Skeletal muscle satellite cell (primary cell): ENCODE data around the gene C4orf36.

Source experiments
- H3K27me3 ChIP-seq: 2 replicates; pipeline ENCODE4 v1.7.0; 2013; ENCODE audit warnings: low read length; ENCODE audit not compliant: control insufficient read depth, insufficient read depth
- H3K36me3 ChIP-seq: 2 replicates; pipeline ENCODE4 v1.7.0; 2013; ENCODE audit warnings: mild to moderate bottlenecking, control low read depth, low read length; ENCODE audit not compliant: insufficient read depth
- H3K4me1 ChIP-seq: 2 replicates; pipeline ENCODE4 v1.7.0; 2013; ENCODE audit warnings: low read length; ENCODE audit not compliant: control insufficient read depth, insufficient read depth
- H3K4me2 ChIP-seq: 2 replicates; pipeline ENCODE4 v1.7.0; 2013; ENCODE audit warnings: mild to moderate bottlenecking, low read length
- H3K4me3 ChIP-seq: 2 replicates; pipeline ENCODE4 v1.7.0; 2013; ENCODE audit warnings: low read length
- H3K9ac ChIP-seq: 2 replicates; pipeline ENCODE4 v1.7.0; 2013; ENCODE audit warnings: mild to moderate bottlenecking, low read depth, low read length, moderate library complexity
- H3K9me3 ChIP-seq: replicated peaks from 2 replicates; pipeline ENCODE4 v1.7.0; 2013; ENCODE audit warnings: mild to moderate bottlenecking, control low read depth, low read length

The C4orf36 gene

DNA sequence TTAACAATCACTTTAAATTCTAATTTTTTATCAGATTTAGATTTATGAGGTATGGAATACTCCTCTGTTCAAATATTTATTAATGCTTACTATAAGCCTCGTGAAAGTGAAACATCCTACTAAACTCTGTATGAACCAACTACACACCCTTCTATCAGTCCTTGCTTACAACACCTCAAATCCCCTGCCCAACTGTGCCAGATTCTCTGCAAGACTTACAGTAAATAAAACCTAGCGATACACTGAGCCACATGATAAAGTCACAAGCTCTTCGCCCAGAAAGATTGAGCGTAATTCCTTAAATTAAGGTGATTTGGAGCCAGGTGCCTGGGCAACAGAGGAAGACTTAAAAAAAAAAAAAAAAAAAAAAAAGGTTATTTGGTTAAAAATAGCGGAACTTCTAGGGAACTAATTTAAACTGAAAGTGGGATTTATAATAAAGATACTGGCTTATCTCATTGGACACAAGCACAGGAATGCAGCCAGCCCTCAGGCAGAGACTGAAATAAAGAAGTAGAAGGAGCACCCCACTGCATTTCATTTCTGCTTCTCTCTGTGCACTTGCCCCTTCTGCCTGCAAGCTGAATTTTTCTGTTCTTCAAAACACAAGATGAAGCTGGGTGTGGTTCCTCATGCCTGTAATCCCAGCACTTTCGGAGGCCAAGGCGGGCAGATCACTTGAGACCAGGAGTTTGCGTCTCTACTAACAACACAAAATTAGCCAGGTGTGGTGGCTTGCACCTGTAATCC, 17.5 kb upstream of the C4orf36 start:
- Histone ChIP-seq H3K9ac (no peak overlapping the region), H3K4me1 (no peaks in the 10 kb centered on the region), H3K9me3 (no peaks in the 10 kb centered on the region), H3K4me3 (no peak overlapping the region), H3K4me2 (no peak overlapping the region), H3K27me3 (no peaks in the 10 kb centered on the region), H3K36me3 (no peaks in the 10 kb centered on the region)

DNA sequence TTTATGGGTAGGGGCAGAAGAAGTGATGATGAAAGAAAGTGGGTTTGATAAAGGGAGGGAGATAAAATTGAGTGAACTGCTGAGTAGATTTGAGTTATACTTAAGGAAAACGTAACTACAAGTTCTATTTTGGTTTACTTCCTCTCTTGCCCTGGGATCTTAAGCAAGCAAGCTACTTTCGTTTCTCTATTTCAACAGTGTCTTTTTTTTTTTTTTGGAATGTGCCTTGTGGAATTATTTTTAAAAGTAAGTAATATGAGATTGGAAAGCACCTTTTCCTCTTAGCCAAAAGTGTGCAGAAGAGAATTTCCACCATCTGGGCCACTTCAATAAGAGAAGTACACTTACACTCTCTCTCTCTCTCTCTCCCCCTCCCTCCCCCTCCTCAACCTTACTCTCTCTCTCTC, 16.0 kb upstream of the C4orf36 start:
- no peak overlapping the region for H3K4me3 ChIP-seq
- H3K4me1 ChIP-seq: no peaks in the 10 kb centered on the region

DNA sequence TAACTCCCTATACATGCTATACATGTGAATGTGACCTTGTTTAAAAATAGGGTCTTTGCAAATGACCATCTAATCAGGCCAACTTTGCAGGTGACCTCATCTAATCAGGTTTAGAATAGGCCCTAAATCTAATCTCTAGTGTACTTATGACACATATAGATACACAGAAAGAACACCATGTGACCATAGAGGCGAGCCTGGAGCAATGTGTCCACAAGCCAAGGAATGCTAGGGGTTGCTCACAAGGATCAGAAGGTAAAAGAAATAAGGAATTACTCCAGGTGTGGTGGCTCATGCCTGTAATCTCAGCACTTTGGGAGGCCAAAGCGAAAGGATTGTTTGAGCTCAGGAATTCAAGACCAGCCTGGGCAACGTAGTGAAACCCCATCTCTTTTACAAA, 9.6 kb upstream of the C4orf36 start:
- Histone ChIP-seq H3K4me3 (no peak overlapping the region), H3K9me3 (no peaks in the 10 kb centered on the region), H3K9ac (no peak overlapping the region), H3K36me3 (no peaks in the 10 kb centered on the region), H3K4me1 (no peaks in the 10 kb centered on the region), H3K27me3 (no peaks in the 10 kb centered on the region), H3K4me2 (no peak overlapping the region)

More for the DNA sequence above, 16.0 kb upstream of the C4orf36 start:
- peak overlapping the region; percentile 28 for H3K4me2 ChIP-seq
- no peaks in the 10 kb centered on the region for H3K36me3 ChIP-seq
- no peak overlapping the region for H3K9ac ChIP-seq
- H3K27me3 ChIP-seq: no peaks in the 10 kb centered on the region
- H3K9me3 ChIP-seq: no peaks in the 10 kb centered on the region

DNA sequence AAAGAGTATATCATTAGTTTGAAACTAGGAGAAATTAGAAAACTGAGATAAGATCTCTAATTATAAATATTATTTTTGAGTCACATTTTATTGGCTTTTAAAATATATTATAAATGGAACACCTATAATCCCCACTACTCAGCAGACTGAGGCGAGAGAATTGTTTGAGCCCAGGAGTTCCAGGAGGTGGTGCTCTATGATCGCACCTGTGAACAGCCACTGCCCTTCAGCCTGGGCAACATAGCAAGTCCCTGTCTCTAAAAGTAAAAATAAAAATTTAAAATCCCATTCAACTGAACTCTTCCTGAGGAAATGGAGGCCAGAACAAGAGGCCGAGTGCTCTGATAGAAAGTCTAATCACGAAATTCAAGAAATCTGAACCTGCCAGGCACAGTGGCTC, 6.3 kb upstream of the C4orf36 start:
- H3K9ac ChIP-seq: no peak overlapping the region
- no peaks in the 10 kb centered on the region for H3K4me1 ChIP-seq
- no peaks in the 10 kb centered on the region for H3K36me3 ChIP-seq
- no peaks in the 10 kb centered on the region for H3K27me3 ChIP-seq
- H3K4me2 ChIP-seq: no peak overlapping the region
- H3K4me3 ChIP-seq: no peak overlapping the region
- H3K9me3 ChIP-seq: no peaks in the 10 kb centered on the region

DNA sequence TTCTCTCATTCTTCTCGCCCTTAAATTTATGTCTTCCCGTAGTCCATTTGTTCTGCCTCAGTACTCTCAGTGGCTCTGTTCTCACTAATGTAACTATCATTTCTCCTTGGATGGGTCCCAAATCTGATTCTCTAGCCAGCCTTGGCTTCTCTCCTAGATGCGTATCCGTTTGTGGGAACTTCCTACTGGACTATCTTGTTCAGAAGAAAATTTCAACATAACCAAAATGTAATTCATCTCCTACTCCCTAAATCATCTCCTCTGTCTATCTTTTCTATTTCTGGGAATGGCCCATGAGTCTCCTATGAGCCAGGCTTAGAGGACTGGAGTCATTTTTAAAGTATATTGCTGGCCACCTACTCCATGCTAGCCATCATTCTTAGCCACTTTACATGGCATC, 4.4 kb upstream of the C4orf36 start:
- no peak overlapping the region for H3K4me2 ChIP-seq
- H3K4me1 ChIP-seq: peaks cover 5% of the 10 kb centered on the region
- no peaks in the 10 kb centered on the region for H3K9me3 ChIP-seq
- H3K27me3 ChIP-seq: peaks cover under 1% of the 10 kb centered on the region
- H3K4me3 ChIP-seq: no peak overlapping the region
- H3K36me3 ChIP-seq: no peaks in the 10 kb centered on the region
- H3K9ac ChIP-seq: no peak overlapping the region

DNA sequence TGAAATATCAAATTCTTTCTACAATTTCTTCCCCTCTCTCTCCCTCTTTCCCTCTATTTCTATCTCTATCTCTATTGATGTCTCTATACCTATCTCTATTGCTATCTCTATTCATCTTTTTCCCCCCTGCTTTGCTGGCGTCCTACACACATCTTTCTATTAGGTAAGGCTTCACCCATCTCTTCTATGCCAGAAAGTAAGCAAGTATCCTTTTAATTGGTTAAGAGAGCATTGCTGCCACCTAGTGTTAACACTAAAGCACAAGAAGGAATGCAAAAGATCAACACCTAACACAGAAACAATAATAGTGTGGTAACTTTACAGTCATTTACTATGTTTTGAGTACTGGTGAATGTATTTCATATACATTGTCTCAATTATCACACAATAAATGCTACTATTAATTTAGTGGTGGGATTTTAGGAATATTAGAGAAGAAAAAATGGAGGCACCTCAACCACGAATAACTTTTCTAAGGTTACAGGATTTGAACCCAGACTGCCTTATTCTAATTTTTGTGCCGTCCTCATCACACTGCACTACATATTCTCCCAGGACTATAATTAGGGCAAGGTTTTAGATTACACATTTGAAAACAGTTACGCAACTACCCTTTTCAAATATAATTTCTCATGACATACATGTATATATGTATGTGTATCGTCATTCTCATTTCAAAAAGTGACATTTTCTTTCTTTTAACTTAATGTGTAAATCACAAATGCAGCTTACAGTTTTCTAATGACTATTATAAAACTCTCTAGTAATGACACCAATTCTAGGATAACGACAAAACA, 3.7 kb upstream of the C4orf36 start:
- Histone ChIP-seq H3K9me3 (no peaks in the 10 kb centered on the region), H3K4me2 (no peak overlapping the region), H3K27me3 (peaks cover 3% of the 10 kb centered on the region), H3K36me3 (no peaks in the 10 kb centered on the region), H3K9ac (no peak overlapping the region), H3K4me3 (no peak overlapping the region), H3K4me1 (peaks cover 5% of the 10 kb centered on the region)

DNA sequence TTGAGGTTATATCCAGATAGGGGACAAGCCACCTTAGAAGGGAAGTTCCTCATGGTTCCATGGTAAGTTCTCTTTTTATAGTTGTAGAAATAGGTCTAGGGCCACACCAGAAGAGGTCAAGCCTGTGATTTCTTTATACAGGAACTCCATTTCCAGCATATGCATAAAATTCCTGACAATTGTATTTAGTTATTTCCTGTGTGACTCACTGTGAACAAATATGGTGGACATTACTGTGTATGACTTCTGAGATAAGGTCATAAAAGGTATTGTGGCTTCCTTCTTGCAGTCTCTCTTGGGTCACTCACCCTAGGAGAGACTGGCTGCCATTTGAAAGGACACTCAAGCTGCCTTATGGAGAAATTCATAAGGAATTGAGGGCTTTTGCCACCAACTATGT, 2.2 kb upstream of the C4orf36 start:
- Histone ChIP-seq H3K9ac (no peak overlapping the region), H3K4me2 (no peak overlapping the region), H3K4me1 (peaks cover 5% of the 10 kb centered on the region), H3K27me3 (peaks cover 6% of the 10 kb centered on the region), H3K4me3 (no peak overlapping the region), H3K9me3 (no peaks in the 10 kb centered on the region), H3K36me3 (no peaks in the 10 kb centered on the region)

DNA sequence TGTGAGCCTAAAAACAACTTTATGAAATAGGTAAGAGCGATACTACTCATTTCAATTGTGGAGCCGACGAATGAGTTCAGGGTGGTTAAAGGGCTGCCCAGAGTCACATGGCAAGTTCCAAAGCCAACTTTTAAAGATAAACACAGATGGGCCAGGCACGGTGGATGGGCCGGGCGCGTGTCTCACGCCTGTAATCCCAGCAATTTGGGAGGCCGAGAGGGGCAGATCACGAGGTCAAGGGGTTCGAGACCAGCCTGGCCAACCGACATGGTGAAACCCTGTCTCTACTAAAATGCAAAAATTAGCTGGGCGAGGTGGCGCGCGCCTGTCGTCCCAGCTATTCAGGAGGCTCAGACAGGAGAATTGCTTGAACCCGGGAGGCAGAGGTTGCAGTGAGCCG, 914 bp upstream of the C4orf36 start:
- Histone ChIP-seq H3K9me3 (no peaks in the 10 kb centered on the region), H3K4me3 (no peak overlapping the region), H3K4me2 (peak overlapping the region; percentile 99), H3K27me3 (peaks cover 6% of the 10 kb centered on the region), H3K9ac (no peak overlapping the region), H3K36me3 (no peaks in the 10 kb centered on the region), H3K4me1 (peaks cover 5% of the 10 kb centered on the region)

DNA sequence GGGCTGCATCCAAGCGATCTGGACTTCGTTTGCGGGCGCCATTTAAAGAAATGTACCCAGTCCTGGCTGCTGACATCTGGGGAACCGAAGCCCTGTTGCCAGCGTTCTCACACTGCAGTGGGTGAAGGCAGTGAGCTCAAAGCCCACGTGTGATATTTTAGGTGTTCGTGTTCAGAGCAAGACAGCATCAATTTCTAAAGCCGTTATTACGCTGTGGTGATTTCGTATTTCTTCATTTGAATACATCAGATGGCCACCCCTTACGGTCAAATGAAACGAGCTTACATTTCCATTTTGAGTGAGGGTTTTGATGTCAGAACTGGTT, 376 bp upstream of the C4orf36 start:
- no peaks in the 10 kb centered on the region for H3K9me3 ChIP-seq
- no peaks in the 10 kb centered on the region for H3K36me3 ChIP-seq
- peak overlapping the region; percentile 89 for H3K4me3 ChIP-seq
- peak overlapping the region; percentile 79 for H3K9ac ChIP-seq
- peak overlapping the region; percentile 99 for H3K4me2 ChIP-seq
- H3K4me1 ChIP-seq: peaks cover 5% of the 10 kb centered on the region
- H3K27me3 ChIP-seq: peaks cover 6% of the 10 kb centered on the region

DNA sequence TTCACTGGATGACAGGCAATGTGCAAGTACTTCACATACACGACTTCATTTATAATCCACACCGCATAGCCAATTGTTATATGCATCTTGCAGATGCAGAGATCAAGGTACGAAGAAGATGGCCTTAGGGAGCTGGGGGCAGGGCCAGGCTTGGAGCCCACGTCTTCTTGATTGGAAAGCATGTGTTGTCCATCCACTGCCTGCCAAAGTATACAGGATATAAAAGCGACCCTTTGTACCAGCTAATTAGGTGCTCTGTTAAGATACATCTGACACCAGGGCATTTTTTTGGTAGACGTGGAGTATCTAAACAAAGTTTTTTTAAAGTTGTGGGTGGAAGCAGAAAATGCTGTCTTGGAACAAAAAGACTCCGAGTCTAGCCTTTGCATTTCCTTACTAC, 1.4 kb downstream of the C4orf36 start:
- Histone ChIP-seq H3K4me3 (no peak overlapping the region), H3K27me3 (peaks cover 6% of the 10 kb centered on the region), H3K4me1 (peaks cover 5% of the 10 kb centered on the region), H3K4me2 (no peak overlapping the region), H3K36me3 (no peaks in the 10 kb centered on the region), H3K9me3 (no peaks in the 10 kb centered on the region), H3K9ac (no peak overlapping the region)

DNA sequence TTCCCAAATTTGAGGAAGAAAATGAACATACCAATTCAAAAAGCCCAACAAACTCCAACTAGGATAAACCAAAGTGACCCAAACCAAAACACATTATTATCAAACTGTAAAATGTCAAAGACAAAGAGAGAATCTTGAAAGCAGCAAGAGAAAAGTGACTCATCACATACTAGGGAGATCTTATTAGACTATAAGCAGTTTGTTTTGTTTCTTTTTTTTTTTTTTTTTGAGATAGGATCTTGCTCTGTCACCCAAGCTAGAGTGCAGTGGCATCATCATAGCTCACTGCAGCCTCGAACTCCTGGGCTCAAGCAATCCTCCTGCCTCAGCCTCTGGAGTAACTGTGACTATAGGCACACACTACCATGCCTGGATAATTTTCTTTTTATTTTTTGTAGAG, 12.6 kb downstream of the C4orf36 start:
- peaks cover 5% of the 10 kb centered on the region for H3K9me3 ChIP-seq
- no peak overlapping the region for H3K4me2 ChIP-seq
- H3K4me1 ChIP-seq: no peaks in the 10 kb centered on the region
- H3K27me3 ChIP-seq: no peaks in the 10 kb centered on the region
- no peak overlapping the region for H3K9ac ChIP-seq
- H3K4me3 ChIP-seq: no peak overlapping the region
- H3K36me3 ChIP-seq: no peaks in the 10 kb centered on the region

DNA sequence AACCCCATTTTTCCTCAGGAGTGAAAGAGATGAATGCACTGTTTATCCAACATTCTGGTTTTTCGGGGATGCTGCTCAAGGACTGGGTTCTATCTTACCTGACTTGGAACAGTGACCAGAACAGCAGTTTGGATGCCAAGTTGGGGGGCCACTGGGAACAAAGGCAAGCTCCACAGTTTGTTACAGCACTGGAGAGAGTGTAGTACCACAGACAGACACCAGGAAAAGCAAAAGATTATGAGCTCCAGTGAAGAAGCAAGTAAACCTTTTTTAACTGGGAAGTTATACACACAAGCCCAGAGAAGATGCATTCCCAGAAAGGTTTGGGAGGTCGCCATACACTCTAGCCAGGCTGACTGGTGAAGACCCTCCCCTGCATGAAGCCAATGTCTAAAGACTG, 13.6 kb downstream of the C4orf36 start:
- no peak overlapping the region for H3K9ac ChIP-seq
- H3K36me3 ChIP-seq: no peaks in the 10 kb centered on the region
- no peak overlapping the region for H3K4me3 ChIP-seq
- H3K4me1 ChIP-seq: no peaks in the 10 kb centered on the region
- H3K9me3 ChIP-seq: peaks cover 5% of the 10 kb centered on the region
- H3K4me2 ChIP-seq: no peak overlapping the region
- no peaks in the 10 kb centered on the region for H3K27me3 ChIP-seq
